T-helper 1 cell treated with Interleukin-12 subunit alpha and Interleukin-12 subunit beta and Interleukin-4 antibody, amounts not matched to agents 30 μg/mL and 1 μg/mL, for 36 hours (primary cell): Measurements from ENCODE around the gene LTB.
A peak's percentile ranks its signal among the peaks of the same experiment; 100 is the strongest.

Experiments used
- H3K27ac Mint-ChIP-seq: one replicate; pipeline ENCODE4 v1.8.0; 2021; ENCODE audit warnings: mild to moderate bottlenecking, mixed read lengths
- H3K27me3 Mint-ChIP-seq: one replicate; pipeline ENCODE4 v1.8.0; 2021; ENCODE audit warnings: low read depth, mixed read lengths
- H3K36me3 Mint-ChIP-seq: one replicate; pipeline ENCODE4 v1.8.0; 2021; ENCODE audit warnings: low read depth, mixed read lengths
- H3K4me1 Mint-ChIP-seq: one replicate; pipeline ENCODE4 v1.8.0; 2021; ENCODE audit warnings: low read depth, mixed read lengths
- H3K4me3 Mint-ChIP-seq: one replicate; pipeline ENCODE4 v1.8.0; 2021; ENCODE audit warnings: mild to moderate bottlenecking, moderate library complexity, mixed read lengths
- H3K9me3 Mint-ChIP-seq: one replicate; pipeline ENCODE4 v1.8.0; 2021; ENCODE audit warnings: mixed read lengths

Gene LTB

DNA sequence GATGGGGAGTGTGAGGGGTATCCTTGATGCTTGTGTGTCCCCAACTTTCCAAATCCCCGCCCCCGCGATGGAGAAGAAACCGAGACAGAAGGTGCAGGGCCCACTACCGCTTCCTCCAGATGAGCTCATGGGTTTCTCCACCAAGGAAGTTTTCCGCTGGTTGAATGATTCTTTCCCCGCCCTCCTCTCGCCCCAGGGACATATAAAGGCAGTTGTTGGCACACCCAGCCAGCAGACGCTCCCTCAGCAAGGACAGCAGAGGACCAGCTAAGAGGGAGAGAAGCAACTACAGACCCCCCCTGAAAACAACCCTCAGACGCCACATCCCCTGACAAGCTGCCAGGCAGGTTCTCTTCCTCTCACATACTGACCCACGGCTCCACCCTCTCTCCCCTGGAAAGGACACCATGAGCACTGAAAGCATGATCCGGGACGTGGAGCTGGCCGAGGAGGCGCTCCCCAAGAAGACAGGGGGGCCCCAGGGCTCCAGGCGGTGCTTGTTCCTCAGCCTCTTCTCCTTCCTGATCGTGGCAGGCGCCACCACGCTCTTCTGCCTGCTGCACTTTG is 6.8 kb downstream of the LTB start, which contains the start of gene TNF:
Gene TNF, plus strand, starts transcription at position 231 of the 567 bp plus-strand sequence. Its CDS starts 177 bp downstream, at position 408.
- peaks cover 55% of the 10 kb centered on the region for H3K36me3 Mint-ChIP-seq
- H3K27ac Mint-ChIP-seq, result peak within 1 kb of the TSS; percentile 99
- H3K27me3 Mint-ChIP-seq, result no peaks in the 10 kb centered on the region
- peak within 1 kb of the TSS; percentile 97 for H3K4me3 Mint-ChIP-seq
- no peaks in the 10 kb centered on the region for H3K9me3 Mint-ChIP-seq
- H3K4me1 Mint-ChIP-seq, result peaks cover 70% of the 10 kb centered on the region

DNA sequence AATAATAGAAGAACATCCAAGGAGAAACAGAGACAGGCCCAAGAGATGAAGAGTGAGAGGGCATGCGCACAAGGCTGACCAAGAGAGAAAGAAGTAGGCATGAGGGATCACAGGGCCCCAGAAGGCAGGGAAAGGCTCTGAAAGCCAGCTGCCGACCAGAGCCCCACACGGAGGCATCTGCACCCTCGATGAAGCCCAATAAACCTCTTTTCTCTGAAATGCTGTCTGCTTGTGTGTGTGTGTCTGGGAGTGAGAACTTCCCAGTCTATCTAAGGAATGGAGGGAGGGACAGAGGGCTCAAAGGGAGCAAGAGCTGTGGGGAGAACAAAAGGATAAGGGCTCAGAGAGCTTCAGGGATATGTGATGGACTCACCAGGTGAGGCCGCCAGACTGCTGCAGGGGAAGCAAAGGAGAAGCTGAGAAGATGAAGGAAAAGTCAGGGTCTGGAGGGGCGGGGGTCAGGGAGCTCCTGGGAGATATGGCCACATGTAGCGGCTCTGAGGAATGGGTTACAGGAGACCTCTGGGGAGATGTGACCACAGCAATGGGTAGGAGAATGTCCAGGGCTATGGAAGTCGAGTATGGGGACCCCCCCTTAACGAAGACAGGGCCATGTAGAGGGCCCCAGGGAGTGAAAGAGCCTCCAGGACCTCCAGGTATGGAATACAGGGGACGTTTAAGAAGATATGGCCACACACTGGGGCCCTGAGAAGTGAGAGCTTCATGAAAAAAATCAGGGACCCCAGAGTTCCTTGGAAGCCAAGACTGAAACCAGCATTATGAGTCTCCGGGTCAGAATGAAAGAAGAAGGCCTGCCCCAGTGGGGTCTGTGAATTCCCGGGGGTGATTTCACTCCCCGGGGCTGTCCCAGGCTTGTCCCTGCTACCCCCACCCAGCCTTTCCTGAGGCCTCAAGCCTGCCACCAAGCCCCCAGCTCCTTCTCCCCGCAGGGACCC is 7.8 kb downstream of the LTB start:
- Mint-ChIP-seq H3K36me3 (peaks cover 46% of the 10 kb centered on the region), H3K27ac (peak overlapping the region; percentile 99)

DNA sequence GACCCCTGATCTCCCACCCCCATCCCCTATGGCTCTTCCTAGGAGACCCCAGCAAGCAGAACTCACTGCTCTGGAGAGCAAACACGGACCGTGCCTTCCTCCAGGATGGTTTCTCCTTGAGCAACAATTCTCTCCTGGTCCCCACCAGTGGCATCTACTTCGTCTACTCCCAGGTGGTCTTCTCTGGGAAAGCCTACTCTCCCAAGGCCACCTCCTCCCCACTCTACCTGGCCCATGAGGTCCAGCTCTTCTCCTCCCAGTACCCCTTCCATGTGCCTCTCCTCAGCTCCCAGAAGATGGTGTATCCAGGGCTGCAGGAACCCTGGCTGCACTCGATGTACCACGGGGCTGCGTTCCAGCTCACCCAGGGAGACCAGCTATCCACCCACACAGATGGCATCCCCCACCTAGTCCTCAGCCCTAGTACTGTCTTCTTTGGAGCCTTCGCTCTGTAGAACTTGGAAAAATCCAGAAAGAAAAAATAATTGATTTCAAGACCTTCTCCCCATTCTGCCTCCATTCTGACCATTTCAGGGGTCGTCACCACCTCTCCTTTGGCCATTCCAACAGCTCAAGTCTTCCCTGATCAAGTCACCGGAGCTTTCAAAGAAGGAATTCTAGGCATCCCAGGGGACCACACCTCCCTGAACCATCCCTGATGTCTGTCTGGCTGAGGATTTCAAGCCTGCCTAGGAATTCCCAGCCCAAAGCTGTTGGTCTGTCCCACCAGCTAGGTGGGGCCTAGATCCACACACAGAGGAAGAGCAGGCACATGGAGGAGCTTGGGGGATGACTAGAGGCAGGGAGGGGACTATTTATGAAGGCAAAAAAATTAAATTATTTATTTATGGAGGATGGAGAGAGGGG is 8.8 kb downstream of the LTB start:
- H3K36me3 Mint-ChIP-seq, result peaks cover 37% of the 10 kb centered on the region
- no peaks in the 10 kb centered on the region for H3K9me3 Mint-ChIP-seq
- peak overlapping the region; percentile 99 for H3K27ac Mint-ChIP-seq
- H3K4me1 Mint-ChIP-seq, result peaks cover 75% of the 10 kb centered on the region
- peaks cover 4% of the 10 kb centered on the region for H3K27me3 Mint-ChIP-seq
- H3K4me3 Mint-ChIP-seq, result peak overlapping the region; percentile 97

More for the DNA sequence above, 7.8 kb downstream of the LTB start:
- H3K9me3 Mint-ChIP-seq, result no peaks in the 10 kb centered on the region
- H3K27me3 Mint-ChIP-seq, result peaks cover 1% of the 10 kb centered on the region
- peaks cover 73% of the 10 kb centered on the region for H3K4me1 Mint-ChIP-seq
- peak overlapping the region; percentile 97 for H3K4me3 Mint-ChIP-seq

DNA sequence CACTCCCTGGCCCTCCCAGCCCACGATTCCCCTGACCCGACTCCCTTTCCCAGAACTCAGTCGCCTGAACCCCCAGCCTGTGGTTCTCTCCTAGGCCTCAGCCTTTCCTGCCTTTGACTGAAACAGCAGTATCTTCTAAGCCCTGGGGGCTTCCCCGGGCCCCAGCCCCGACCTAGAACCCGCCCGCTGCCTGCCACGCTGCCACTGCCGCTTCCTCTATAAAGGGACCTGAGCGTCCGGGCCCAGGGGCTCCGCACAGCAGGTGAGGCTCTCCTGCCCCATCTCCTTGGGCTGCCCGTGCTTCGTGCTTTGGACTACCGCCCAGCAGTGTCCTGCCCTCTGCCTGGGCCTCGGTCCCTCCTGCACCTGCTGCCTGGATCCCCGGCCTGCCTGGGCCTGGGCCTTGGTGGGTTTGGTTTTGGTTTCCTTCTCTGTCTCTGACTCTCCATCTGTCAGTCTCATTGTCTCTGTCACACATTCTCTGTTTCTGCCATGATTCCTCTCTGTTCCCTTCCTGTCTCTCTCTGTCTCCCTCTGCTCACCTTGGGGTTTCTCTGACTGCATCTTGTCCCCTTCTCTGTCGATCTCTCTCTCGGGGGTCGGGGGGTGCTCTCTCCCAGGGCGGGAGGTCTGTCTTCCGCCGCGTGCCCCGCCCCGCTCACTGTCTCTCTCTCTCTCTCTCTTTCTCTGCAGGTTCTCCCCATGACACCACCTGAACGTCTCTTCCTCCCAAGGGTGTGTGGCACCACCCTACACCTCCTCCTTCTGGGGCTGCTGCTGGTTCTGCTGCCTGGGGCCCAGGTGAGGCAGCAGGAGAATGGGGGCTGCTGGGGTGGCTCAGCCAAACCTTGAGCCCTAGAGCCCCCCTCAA is 9.9 kb downstream of the LTB start, which contains the start of gene LTA:
Gene LTA, plus strand, starts transcription at position 249 of the 871 bp plus-strand sequence. Its CDS starts 454 bp downstream, at position 703.
- Mint-ChIP-seq H3K4me1 (peaks cover 80% of the 10 kb centered on the region), H3K4me3 (peak within 1 kb of the TSS; percentile 97), H3K27ac (peak within 1 kb of the TSS; percentile 99), H3K9me3 (no peaks in the 10 kb centered on the region), H3K36me3 (peaks cover 29% of the 10 kb centered on the region), H3K27me3 (peaks cover 13% of the 10 kb centered on the region)

DNA sequence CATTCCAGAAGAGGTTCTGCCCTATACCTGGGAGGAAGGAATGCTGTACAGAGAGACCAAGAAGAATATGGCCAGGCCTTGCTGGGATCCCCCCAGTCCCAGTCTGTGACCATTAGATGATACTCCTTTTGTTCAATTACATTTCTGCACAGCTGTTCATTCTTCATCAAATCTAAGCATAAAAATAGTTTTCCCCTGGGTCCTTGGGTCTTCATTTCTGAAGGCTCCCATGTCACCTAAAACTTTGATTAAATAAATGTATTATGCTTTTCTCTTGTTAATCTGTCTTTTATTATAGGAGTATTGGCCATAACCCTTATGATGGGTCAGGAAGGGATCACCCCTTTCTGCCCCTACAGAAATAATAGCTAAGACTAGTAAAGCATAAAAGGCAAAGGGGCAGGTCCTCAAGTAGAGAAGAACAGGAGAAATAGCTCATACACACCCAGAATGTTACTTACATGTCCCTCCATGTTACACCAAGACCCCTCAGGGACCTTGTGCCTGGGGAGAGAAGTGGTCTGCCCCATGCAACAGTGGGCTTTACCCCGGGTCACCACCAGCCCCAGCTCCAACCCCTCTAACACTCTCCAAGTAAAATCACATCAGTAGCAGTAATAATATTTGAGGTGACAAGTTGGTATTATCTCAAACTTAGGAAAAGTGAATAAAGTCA is 12.2 kb downstream of the LTB start:
- no peak overlapping the region for H3K4me3 Mint-ChIP-seq

DNA sequence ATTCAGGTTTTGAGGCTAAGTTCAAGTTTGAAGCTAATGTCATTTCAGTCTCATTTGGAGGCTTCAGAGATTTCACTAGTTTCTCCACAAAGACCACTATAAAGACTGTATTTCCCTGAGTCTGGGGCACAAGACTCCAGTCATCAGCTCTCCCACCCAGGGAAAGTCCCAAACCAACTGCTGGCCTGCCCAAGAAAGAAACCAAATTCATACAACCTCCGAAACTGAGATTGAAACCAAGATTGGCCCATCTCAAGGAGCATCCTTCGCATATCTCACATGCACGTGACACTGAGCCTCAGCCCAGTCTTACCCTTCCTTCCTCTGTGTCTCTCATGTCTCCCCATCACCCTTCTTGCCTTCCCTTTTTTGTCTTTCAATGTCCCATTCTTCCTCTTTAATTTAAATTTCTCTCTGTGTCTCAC is 13.7 kb downstream of the LTB start:
- Mint-ChIP-seq H3K4me1 (peaks cover 56% of the 10 kb centered on the region), H3K9me3 (no peaks in the 10 kb centered on the region), H3K27ac (peak overlapping the region; percentile 67), H3K36me3 (peaks cover 17% of the 10 kb centered on the region), H3K27me3 (peaks cover 32% of the 10 kb centered on the region), H3K4me3 (peak overlapping the region; percentile 41)

More for the DNA sequence above, 12.2 kb downstream of the LTB start:
- peaks cover 22% of the 10 kb centered on the region for H3K27me3 Mint-ChIP-seq
- no peaks in the 10 kb centered on the region for H3K9me3 Mint-ChIP-seq
- H3K4me1 Mint-ChIP-seq, result peaks cover 63% of the 10 kb centered on the region
- H3K36me3 Mint-ChIP-seq, result peaks cover 12% of the 10 kb centered on the region
- H3K27ac Mint-ChIP-seq, result no peak overlapping the region

GRCh38 chr6:31567531-31568370 is 14.5 kb downstream of the LTB start:
- peaks cover 53% of the 10 kb centered on the region for H3K4me1 Mint-ChIP-seq
- H3K36me3 Mint-ChIP-seq, result peaks cover 16% of the 10 kb centered on the region
- H3K9me3 Mint-ChIP-seq, result no peaks in the 10 kb centered on the region
- peak overlapping the region; percentile 67 for H3K27ac Mint-ChIP-seq
- peak overlapping the region; percentile 41 for H3K4me3 Mint-ChIP-seq
- peaks cover 37% of the 10 kb centered on the region for H3K27me3 Mint-ChIP-seq

DNA sequence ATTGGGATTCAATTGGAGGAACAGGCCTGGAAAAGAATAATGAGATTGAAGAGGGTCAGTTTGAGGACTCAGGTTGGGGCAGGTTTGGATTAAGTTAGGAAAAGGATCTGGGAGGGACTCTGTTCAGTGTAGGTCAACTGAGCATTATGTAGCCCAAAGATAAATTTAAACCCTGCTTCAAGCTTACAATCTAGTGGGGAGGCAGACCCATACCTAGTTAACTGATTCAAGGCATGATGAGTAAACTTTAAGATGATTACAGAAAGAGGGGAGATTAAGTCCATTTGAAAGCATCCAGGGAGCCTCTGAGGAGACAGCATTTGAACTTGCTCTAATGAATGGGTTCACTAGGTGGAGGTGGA is 21.5 kb downstream of the LTB start:
- peaks cover 42% of the 10 kb centered on the region for H3K36me3 Mint-ChIP-seq
- peaks cover 37% of the 10 kb centered on the region for H3K27me3 Mint-ChIP-seq
- peaks cover 57% of the 10 kb centered on the region for H3K4me1 Mint-ChIP-seq
- H3K9me3 Mint-ChIP-seq, result no peaks in the 10 kb centered on the region
- peak overlapping the region; percentile 93 for H3K27ac Mint-ChIP-seq
- peak overlapping the region; percentile 87 for H3K4me3 Mint-ChIP-seq

DNA sequence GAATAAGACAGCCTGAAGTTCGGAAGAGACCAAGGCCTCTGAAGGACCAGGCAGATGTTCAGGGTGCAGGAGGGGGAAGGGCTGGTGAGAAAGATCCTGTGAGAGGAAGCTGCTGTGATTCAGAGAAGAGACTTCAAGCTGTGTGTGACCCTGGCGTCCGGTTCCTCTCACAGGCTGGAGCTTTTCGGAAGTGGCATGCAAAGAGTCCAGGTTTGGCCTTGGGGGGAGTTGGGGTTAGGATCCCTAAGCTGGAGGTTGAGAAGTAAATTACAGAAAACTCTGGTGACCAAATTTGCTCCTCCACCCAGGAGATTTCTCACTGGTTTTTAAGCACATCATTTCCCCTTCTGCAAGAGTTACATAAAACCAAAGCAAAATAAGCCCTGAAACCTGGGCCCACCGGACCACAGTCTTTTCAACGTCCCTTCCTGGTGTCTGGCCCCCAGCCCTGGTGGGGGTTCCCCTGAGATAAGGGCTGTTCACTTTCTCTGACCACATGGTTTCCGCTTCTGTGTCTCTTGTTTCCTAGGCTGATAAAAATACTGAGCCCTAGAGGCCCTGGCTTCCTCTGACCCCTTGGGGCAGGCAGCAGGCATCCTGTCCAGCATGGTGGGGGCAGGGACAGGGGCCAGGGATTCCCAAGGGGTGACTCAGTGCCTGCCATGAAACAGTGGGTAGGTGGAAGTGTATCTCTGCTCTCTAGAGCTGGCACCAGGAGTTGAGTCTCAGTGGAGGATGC is 22.1 kb downstream of the LTB start:
- no peaks in the 10 kb centered on the region for H3K9me3 Mint-ChIP-seq
- H3K36me3 Mint-ChIP-seq, result peaks cover 40% of the 10 kb centered on the region
- peak overlapping the region; percentile 87 for H3K4me3 Mint-ChIP-seq
- H3K27ac Mint-ChIP-seq, result peak overlapping the region; percentile 93
- H3K4me1 Mint-ChIP-seq, result peaks cover 57% of the 10 kb centered on the region
- H3K27me3 Mint-ChIP-seq, result peaks cover 32% of the 10 kb centered on the region

DNA sequence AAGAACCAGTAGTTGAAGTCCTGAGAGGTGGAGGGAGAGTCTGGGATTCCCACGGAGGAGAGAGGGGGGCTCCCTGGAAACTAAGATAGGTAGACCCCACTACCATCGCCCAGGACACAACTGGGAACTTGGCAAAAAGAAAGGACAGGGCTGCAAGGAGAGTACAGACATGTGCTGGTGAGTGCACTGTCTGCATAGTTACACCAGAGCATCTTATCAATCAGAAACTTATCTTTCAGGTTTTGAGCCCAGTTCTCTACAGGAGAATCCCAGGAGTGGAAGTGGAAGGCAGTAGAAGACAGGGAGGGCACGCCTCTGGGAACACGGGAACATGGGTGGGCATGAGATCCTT is 22.6 kb downstream of the LTB start:
- peaks cover 38% of the 10 kb centered on the region for H3K36me3 Mint-ChIP-seq
- H3K27ac Mint-ChIP-seq, result peak overlapping the region; percentile 93

GRCh38 chr6:31558631-31559500 is 23.4 kb downstream of the LTB start:
- peaks cover 37% of the 10 kb centered on the region for H3K36me3 Mint-ChIP-seq
- peak overlapping the region; percentile 93 for H3K27ac Mint-ChIP-seq

More for the DNA sequence above, 22.6 kb downstream of the LTB start:
- peaks cover 26% of the 10 kb centered on the region for H3K27me3 Mint-ChIP-seq
- no peaks in the 10 kb centered on the region for H3K9me3 Mint-ChIP-seq
- H3K4me3 Mint-ChIP-seq, result peak overlapping the region; percentile 87
- H3K4me1 Mint-ChIP-seq, result peaks cover 56% of the 10 kb centered on the region

More at GRCh38 chr6:31558631-31559500, 23.4 kb downstream of the LTB start:
- no peaks in the 10 kb centered on the region for H3K9me3 Mint-ChIP-seq
- peak overlapping the region; percentile 87 for H3K4me3 Mint-ChIP-seq
- H3K27me3 Mint-ChIP-seq, result peaks cover 23% of the 10 kb centered on the region
- peaks cover 56% of the 10 kb centered on the region for H3K4me1 Mint-ChIP-seq
